GM23338 (cell line): ENCODE measurements around the gene IQUB. TPM values are rescaled to one million over a fixed set of nuclear protein-coding genes. Genes with fewer than 3 reads are reported as not detected.

Experiments used
- ATAC-seq: fragments of 200-7000 bp; cut with Tn5 transposase; 3 replicates; pipeline ENCODE4 v1.9.1; 2020
- DNase-seq: peaks from one replicate; pipeline ENCODE4 v3.0.0-alpha.2; 2015; ENCODE audit warnings: low spot score
- H2AFZ ChIP-seq: fragments of 200-600 bp; sonication (generic); 2 replicates; pipeline ENCODE4 v1.8.0; 2016; ENCODE audit warnings: antibody characterized with exemption, mild to moderate bottlenecking, moderate library complexity
- H3F3A ChIP-seq: fragments of 200-600 bp; sonication (generic); replicated peaks from 2 replicates; pipeline ENCODE4 v1.8.0; 2017; ENCODE audit warnings: antibody characterized with exemption, mixed run types, low read depth
- H3K27ac ChIP-seq: fragments of 200-600 bp; sonication (generic); 2 replicates; pipeline ENCODE4 v1.6.1; 2016; ENCODE audit warnings: low read depth
- H3K27me3 ChIP-seq: fragments of 200-600 bp; sonication (generic); 2 replicates; pipeline ENCODE4 v1.8.0; 2016; ENCODE audit warnings: mild to moderate bottlenecking, mixed run types, moderate library complexity; ENCODE audit not compliant: insufficient read depth
- H3K36me3 ChIP-seq: fragments of 200-600 bp; sonication (generic); 2 replicates; pipeline ENCODE4 v1.8.0; 2016; ENCODE audit warnings: mild to moderate bottlenecking; ENCODE audit not compliant: insufficient read depth
- H3K4me1 ChIP-seq: fragments of 200-600 bp; sonication (generic); 2 replicates; pipeline ENCODE4 v1.8.0; 2016; ENCODE audit warnings: mild to moderate bottlenecking, moderate library complexity; ENCODE audit not compliant: insufficient read depth
- H3K4me2 ChIP-seq: fragments of 200-600 bp; sonication (generic); 2 replicates; pipeline ENCODE4 v1.7.1; 2017; ENCODE audit warnings: mixed run types
- H3K4me3 ChIP-seq: fragments of 200-600 bp; sonication (generic); 2 replicates; pipeline ENCODE4 v1.6.1; 2016; ENCODE audit warnings: mixed run types
- H3K79me2 ChIP-seq: fragments of 200-600 bp; sonication (generic); replicated peaks from 2 replicates; pipeline ENCODE4 v1.8.0; 2017; ENCODE audit warnings: mild to moderate bottlenecking; ENCODE audit not compliant: insufficient read depth
- H3K9me2 ChIP-seq: fragments of 200-600 bp; sonication (generic); 2 replicates; pipeline ENCODE4 v1.8.0; 2017; ENCODE audit not compliant: insufficient read depth
- H4K20me1 ChIP-seq: fragments of 200-600 bp; sonication (generic); replicated peaks from 2 replicates; pipeline ENCODE4 v1.8.0; 2017; ENCODE audit warnings: mild to moderate bottlenecking; ENCODE audit not compliant: insufficient read depth
- H3K27ac Mint-ChIP-seq: 2 replicates; pipeline ENCODE4 v1.8.0; 2020; ENCODE audit warnings: inconsistent platforms, mild to moderate bottlenecking, moderate library complexity, mixed read lengths
- H3K27me3 Mint-ChIP-seq: 3 replicates; pipeline ENCODE4 v1.8.0; 2022; ENCODE audit warnings: low read depth, mild to moderate bottlenecking, moderate library complexity, mixed read lengths, inconsistent platforms; ENCODE audit not compliant: insufficient read depth, poor library complexity
- H3K36me3 Mint-ChIP-seq: 3 replicates; pipeline ENCODE4 v1.8.0; 2021; ENCODE audit warnings: low read depth, mild to moderate bottlenecking, inconsistent platforms, moderate library complexity, mixed read lengths
- H3K4me1 Mint-ChIP-seq: 3 replicates; pipeline ENCODE4 v1.8.0; 2020; ENCODE audit warnings: mild to moderate bottlenecking, inconsistent platforms, mixed read lengths
- H3K4me3 Mint-ChIP-seq: 3 replicates; pipeline ENCODE4 v1.8.0; 2021; ENCODE audit warnings: moderate library complexity, mild to moderate bottlenecking, inconsistent platforms, mixed read lengths
- H3K9me3 Mint-ChIP-seq: 3 replicates; pipeline ENCODE4 v1.8.0; 2020; ENCODE audit warnings: moderate library complexity, mild to moderate bottlenecking, inconsistent platforms, mixed read lengths
- EZH2phosphoT487 ChIP-seq: fragments of 200-600 bp; sonication (generic); IDR thresholded peaks from one replicate; pipeline ENCODE4 v1.8.1; 2018; ENCODE audit warnings: antibody characterized with exemption; ENCODE audit not compliant: unreplicated experiment
- POLR2AphosphoS5 ChIP-seq: IDR thresholded peaks from 2 replicates; pipeline ENCODE4 v1.6.1; 2016; ENCODE audit warnings: antibody characterized with exemption, low read depth
- STAT1 ChIP-seq: IDR thresholded peaks from one replicate; pipeline ENCODE4 v1.6.1; 2016; ENCODE audit warnings: antibody characterized with exemption; ENCODE audit not compliant: unreplicated experiment
- ZNF331 ChIP-seq: fragments of 250-450 bp; sonication (Bioruptor Pico); IDR thresholded peaks from 2 replicates; pipeline ENCODE4 v1.5.0; 2020; ENCODE audit warnings: low read depth, mild to moderate bottlenecking, moderate library complexity
- polyA plus RNA-seq: library from polyadenylated mRNA; unstranded; fragments of >200 nt; fragmentation: Nextera tagmentation; extraction: Ambion mirVana; gene quantifications from 2 replicates; pipeline ENCODE4 v1.2.1, GENCODE V29; 2016
- total RNA-seq: library from RNA; depleted of rRNA; stranded (reverse); fragments of >200 nt; shearing (Covaris generic); gene quantifications from 2 replicates; pipeline ENCODE4 v1.2.3, GENCODE V29; 2014
- TF ChIP-seq, protein P1 (sequence below), 2 experiments: fragments of 200-600 bp in 1 of 2; sonication (generic) in 1 of 2; conservative IDR thresholded peaks; 2 replicates each; pipeline versions ENCODE4 v1.5.1 to v1.6.1; 2016 to 2017; ENCODE audit warnings: antibody characterized with exemption in 2 of 2, low read depth in 2 of 2, mild to moderate bottlenecking in 2 of 2, moderate library complexity in 1 of 2
- TF ChIP-seq, protein P2 (sequence below): IDR thresholded peaks from 2 replicates; pipeline ENCODE4 v1.6.1; 2016; ENCODE audit warnings: antibody characterized with exemption
- TF ChIP-seq, protein P3 (sequence below): IDR thresholded peaks from one replicate; pipeline ENCODE4 v1.6.1; 2018; ENCODE audit warnings: antibody characterized with exemption; ENCODE audit not compliant: unreplicated experiment

The IQUB gene
- total and polyA plus RNA-seq, 2 experiments from 2014 or later: 0.79 to 1.1 TPM

GRCh38 chr7:123431075-123431614 is 103.2 kb downstream of the IQUB start:
- Histone ChIP-seq H3K27ac (peak overlapping the region; percentile 36; the same call in 1 of the 2 replicates), H3K4me3 (no peak overlapping the region), H3K4me2 (no peak overlapping the region), H4K20me1 (no peaks in the 10 kb centered on the region), H3K79me2 (no peaks in the 10 kb centered on the region), H3F3A (no peaks in the 10 kb centered on the region), H3K9me2 (no peaks in the 10 kb centered on the region), H3K4me1 (peaks cover 29% of the 10 kb centered on the region), H2AFZ (no peak overlapping the region), H3K36me3 (no peaks in the 10 kb centered on the region), H3K27me3 (no peaks in the 10 kb centered on the region)
- Mint-ChIP-seq H3K4me1 (peaks cover 20% of the 10 kb centered on the region), H3K27me3 (no peaks in the 10 kb centered on the region), H3K27ac (peak overlapping the region; percentile 98), H3K4me3 (no peak overlapping the region), H3K36me3 (no peaks in the 10 kb centered on the region), H3K9me3 (no peaks in the 10 kb centered on the region)
- TF ChIP-seq, protein P1, sequence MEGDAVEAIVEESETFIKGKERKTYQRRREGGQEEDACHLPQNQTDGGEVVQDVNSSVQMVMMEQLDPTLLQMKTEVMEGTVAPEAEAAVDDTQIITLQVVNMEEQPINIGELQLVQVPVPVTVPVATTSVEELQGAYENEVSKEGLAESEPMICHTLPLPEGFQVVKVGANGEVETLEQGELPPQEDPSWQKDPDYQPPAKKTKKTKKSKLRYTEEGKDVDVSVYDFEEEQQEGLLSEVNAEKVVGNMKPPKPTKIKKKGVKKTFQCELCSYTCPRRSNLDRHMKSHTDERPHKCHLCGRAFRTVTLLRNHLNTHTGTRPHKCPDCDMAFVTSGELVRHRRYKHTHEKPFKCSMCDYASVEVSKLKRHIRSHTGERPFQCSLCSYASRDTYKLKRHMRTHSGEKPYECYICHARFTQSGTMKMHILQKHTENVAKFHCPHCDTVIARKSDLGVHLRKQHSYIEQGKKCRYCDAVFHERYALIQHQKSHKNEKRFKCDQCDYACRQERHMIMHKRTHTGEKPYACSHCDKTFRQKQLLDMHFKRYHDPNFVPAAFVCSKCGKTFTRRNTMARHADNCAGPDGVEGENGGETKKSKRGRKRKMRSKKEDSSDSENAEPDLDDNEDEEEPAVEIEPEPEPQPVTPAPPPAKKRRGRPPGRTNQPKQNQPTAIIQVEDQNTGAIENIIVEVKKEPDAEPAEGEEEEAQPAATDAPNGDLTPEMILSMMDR (conservative IDR thresholded peaks at IDR 0.05; ENCODE audit: low read depth in 2 of 2): no peak
- TF ChIP-seq POLR2AphosphoS5 (peak; percentile 94), ZNF331 (peak; percentile 27; the same call in 1 of the 2 replicates)
- DNase-seq (peak; percentile 31), ATAC-seq (peak; percentile 46)

GRCh38 chr7:123425246-123425645 is 109.1 kb downstream of the IQUB start:
- Mint-ChIP-seq H3K4me3 (no peak overlapping the region), H3K4me1 (no peaks in the 10 kb centered on the region), H3K27ac (no peak overlapping the region), H3K27me3 (peaks cover 2% of the 10 kb centered on the region), H3K9me3 (peaks cover 16% of the 10 kb centered on the region; the same call in 2 of the 3 replicates), H3K36me3 (peaks cover 12% of the 10 kb centered on the region; the same call in 2 of the 3 replicates)
- Histone ChIP-seq H3K27me3 (no peaks in the 10 kb centered on the region), H3F3A (no peaks in the 10 kb centered on the region), H3K79me2 (no peaks in the 10 kb centered on the region), H4K20me1 (no peaks in the 10 kb centered on the region), H3K36me3 (no peaks in the 10 kb centered on the region), H3K4me2 (no peak overlapping the region), H2AFZ (no peak overlapping the region), H3K27ac (no peak overlapping the region), H3K9me2 (peaks cover 15% of the 10 kb centered on the region), H3K4me3 (no peak overlapping the region), H3K4me1 (no peaks in the 10 kb centered on the region)
- ATAC-seq (no peak), DNase-seq (no peak)
- TF ChIP-seq, protein P2, sequence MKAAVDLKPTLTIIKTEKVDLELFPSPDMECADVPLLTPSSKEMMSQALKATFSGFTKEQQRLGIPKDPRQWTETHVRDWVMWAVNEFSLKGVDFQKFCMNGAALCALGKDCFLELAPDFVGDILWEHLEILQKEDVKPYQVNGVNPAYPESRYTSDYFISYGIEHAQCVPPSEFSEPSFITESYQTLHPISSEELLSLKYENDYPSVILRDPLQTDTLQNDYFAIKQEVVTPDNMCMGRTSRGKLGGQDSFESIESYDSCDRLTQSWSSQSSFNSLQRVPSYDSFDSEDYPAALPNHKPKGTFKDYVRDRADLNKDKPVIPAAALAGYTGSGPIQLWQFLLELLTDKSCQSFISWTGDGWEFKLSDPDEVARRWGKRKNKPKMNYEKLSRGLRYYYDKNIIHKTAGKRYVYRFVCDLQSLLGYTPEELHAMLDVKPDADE: no peak
- TF ChIP-seq, protein P1 (conservative IDR thresholded peaks at IDR 0.05; ENCODE audit: low read depth in 2 of 2): no peak
- TF ChIP-seq EZH2phosphoT487 (no peak), ZNF331 (no peak), STAT1 (no peak)
- TF ChIP-seq, protein P3, sequence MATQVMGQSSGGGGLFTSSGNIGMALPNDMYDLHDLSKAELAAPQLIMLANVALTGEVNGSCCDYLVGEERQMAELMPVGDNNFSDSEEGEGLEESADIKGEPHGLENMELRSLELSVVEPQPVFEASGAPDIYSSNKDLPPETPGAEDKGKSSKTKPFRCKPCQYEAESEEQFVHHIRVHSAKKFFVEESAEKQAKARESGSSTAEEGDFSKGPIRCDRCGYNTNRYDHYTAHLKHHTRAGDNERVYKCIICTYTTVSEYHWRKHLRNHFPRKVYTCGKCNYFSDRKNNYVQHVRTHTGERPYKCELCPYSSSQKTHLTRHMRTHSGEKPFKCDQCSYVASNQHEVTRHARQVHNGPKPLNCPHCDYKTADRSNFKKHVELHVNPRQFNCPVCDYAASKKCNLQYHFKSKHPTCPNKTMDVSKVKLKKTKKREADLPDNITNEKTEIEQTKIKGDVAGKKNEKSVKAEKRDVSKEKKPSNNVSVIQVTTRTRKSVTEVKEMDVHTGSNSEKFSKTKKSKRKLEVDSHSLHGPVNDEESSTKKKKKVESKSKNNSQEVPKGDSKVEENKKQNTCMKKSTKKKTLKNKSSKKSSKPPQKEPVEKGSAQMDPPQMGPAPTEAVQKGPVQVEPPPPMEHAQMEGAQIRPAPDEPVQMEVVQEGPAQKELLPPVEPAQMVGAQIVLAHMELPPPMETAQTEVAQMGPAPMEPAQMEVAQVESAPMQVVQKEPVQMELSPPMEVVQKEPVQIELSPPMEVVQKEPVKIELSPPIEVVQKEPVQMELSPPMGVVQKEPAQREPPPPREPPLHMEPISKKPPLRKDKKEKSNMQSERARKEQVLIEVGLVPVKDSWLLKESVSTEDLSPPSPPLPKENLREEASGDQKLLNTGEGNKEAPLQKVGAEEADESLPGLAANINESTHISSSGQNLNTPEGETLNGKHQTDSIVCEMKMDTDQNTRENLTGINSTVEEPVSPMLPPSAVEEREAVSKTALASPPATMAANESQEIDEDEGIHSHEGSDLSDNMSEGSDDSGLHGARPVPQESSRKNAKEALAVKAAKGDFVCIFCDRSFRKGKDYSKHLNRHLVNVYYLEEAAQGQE: no peak
